22Rv1 (cell line): Measurements from ENCODE around the gene SHTN1.

Experiments
- CTCF ChIP-seq: fragments of 450-650 bp; IDR thresholded peaks from 2 replicates; pipeline ENCODE4 v1.5.1; 2017; ENCODE audit warnings: mild to moderate bottlenecking
- ZFX ChIP-seq: fragments of 450-650 bp; IDR thresholded peaks from 2 replicates; pipeline ENCODE4 v1.6.1; 2017; ENCODE audit warnings: antibody characterized with exemption, borderline replicate concordance

- TF ChIP-seq CTCF (no peak), ZFX (no peak)
These were observed 73.2 kb downstream of the SHTN1 start for GRCh38 chr10:116931806-116932205.
